ENCODE data around the gene ZBTB44. TPM values are rescaled to one million over a fixed set of nuclear protein-coding genes. Genes with fewer than 3 reads are reported as not detected.
"Not testable (repeated sequence)": the region's sequence is repeated elsewhere in the genome, so short reads cannot be mapped to it uniquely, and the experiment has no call there.

ZBTB44 gene
- total RNA-seq, 1 experiment from 2014 or later, result 23.8 TPM

GRCh38 chr11:130199792-130200191 is 114.9 kb downstream of the ZBTB44 start:
- no peak for DNase-seq (ENCODE audit: low spot score)

DNA sequence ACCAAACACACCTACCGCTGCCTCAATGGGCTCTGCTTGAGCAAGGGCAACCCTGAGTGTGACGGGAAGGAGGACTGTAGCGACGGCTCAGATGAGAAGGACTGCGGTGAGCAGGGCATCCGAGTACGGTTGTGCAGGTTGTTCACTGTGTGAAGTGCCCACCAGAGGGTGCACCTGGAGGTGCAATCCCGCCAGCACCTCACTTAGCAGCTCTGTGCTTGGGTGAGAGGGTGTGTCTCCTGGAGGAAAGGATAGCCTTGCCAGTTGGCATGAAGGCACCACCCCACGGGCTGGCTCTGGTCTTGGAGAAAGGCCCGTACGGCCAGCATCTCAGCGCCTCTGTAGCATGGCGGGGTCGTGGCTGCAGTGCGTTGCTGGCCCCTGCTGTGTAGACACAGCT is 115.8 kb downstream of the ZBTB44 start:
- no peak for DNase-seq (ENCODE audit: low spot score)

GRCh38 chr11:130198292-130198691 is 116.4 kb downstream of the ZBTB44 start:
- DNase-seq (ENCODE audit: low spot score), result no peak

DNA sequence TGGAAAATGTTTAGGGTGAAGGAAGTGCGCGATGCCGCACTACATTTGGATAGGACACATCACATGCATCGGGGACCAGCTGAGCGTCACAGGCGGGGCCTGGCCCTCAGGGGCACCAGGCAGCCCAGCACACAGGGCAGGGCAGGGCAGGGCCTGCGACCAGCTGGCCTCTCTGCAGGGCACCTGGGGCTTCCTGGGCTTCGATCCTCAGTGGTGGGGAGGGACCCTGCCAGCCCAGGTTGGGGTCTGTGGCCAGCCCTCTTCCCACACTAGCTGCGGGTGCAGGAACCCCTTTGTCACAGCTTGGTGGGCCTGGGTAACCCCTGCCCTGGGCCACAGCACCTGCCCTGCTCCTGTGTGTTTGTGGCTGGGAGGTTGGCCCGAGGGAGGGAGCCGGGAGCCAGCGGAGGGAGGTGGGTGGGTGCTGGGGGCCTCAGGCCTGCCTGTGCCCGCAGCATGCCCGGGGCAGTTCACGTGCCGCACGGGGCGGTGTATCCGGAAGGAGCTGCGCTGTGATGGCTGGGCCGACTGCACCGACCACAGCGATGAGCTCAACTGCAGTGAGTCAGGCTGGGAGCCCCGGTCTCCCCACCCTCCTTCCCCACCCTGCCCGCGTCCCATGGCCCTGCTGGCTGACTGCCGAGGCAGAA is 117.2 kb downstream of the ZBTB44 start:
- DNase-seq (ENCODE audit: low spot score), result peak; percentile 79

DNA sequence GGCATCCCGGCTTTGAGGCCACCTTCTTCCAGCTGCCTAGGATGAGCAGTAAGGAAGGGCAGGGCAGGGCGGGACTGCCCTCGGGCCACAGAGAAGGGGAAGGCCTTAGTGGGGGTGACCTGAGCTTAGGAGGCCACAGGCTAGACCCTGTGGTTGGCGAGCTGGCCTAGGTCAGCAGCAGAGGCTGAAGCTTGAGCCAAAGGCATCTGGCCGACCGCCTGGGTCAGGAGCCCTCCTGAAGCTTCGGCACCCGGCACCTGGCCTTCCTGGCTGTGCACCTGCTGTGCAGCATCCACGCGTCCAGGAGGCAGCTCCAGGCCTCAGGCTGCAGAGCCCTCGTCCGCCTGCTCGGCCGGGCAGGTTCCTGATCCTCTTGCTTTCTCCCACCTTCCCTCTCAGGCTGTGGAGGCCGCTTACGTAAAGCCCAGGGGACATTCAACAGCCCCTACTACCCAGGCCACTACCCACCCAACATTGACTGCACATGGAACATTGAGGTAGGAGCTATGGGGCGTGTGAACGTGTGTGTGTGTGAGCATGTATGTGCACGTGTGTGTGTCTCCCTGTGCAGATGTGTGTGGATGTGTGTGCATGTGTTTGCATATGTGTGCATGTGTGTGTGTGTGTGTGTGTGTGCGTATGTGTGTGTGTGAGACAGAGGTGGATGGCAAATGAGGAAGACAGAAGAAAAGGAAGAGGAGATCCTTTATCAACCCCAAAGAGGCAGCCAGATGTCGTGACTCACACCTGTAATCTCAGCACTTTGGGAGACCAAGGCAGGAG is 120.3 kb downstream of the ZBTB44 start:
- no peak for DNase-seq (ENCODE audit: low spot score)

DNA sequence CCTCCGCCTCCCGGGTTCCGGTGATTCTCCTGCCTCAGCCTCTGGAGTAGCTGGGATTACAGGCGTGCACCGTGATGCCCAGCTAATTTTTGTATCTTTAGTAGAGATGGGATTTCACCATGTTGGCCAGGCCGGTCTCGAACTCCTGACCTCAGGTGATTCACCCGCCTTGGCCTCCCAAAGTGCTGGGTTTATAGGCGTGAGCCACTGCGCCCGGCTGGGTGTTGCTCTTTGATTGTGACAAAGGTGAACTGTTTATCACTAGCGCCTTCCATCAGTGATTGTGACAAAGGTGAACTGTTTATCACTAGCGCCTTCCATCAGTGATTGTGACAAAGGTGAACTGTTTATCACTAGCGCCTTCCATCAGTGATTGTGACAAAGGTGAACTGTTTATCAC is 121.2 kb downstream of the ZBTB44 start:
- DNase-seq (ENCODE audit: low spot score), result not testable (repeated sequence)

- DNase-seq (ENCODE audit: low spot score), result no peak
Measured at GRCh38 chr11:130192845-130193267, 121.9 kb downstream of the ZBTB44 start.

GRCh38 chr11:130191896-130192295 is 122.8 kb downstream of the ZBTB44 start:
- no peak for DNase-seq (ENCODE audit: low spot score)

- DNase-seq (ENCODE audit: low spot score), result no peak
Measured at GRCh38 chr11:130190371-130190881, 124.3 kb downstream of the ZBTB44 start.

- no peak for DNase-seq (ENCODE audit: low spot score)
Measured at GRCh38 chr11:130189492-130190210, 125.1 kb downstream of the ZBTB44 start.

GRCh38 chr11:130188585-130189347 is 126.0 kb downstream of the ZBTB44 start:
- no peak for DNase-seq (ENCODE audit: low spot score)

GRCh38 chr11:130188047-130188446 is 126.7 kb downstream of the ZBTB44 start:
- no peak for DNase-seq (ENCODE audit: low spot score)

GRCh38 chr11:130187096-130187495 is 127.6 kb downstream of the ZBTB44 start:
- no peak for DNase-seq (ENCODE audit: low spot score)

DNA sequence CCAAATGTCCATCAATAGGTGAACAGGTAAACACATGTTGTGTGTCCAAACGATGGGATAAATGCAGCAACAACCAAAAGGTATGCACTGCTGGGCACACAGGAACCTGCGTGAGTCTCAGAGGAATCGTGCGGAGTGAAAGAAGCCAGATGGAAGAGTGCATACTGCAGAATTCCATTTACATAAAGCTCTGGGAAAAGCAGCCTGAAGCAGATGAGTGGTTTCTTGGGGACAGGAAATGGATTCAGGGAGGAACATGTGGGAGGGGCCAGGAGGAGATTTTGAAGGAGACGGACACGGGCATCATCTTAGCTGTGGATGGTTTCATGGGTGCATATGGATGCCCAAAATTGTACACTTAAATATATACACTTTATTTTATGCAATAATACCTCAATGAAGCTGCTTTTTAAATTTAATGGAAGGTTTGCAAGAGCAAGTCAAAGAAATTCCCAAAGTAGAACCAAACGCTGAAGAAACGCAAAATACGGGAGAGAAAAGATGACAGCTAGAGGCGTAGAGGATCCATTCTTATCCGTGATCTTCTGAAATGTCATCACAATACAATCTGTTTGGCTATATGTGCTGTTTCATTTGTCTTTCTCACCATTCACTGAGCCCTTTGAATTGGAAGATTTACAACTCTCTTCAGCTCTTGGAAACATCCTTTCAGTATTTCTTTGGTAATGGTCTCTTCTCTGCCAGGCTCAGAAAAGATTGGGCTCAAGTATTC is 130.7 kb downstream of the ZBTB44 start:
- DNase-seq (ENCODE audit: low spot score), result no peak

GRCh38 chr11:130181295-130182272 is 133.1 kb downstream of the ZBTB44 start:
- DNase-seq (ENCODE audit: low spot score), result peak; percentile 29

DNA sequence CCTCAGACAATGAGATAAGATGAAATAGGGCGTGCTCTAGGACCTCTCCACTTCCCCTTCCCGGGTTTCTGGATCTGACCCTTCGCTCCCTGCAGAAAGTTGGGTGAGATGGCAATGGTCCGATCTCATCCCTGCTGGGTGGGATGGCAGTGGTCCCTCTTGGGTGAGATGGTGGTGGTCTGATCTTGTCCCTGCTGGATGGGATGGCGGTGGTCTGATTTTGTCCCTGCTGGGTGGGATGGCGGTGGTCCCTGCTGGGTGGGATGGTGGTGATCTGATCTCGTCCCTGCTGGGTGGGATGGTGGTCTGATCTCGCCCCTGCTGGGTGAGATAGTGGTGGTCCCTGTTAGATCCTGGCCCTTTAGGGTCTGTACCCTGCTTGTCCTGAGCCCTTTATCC is 133.8 kb downstream of the ZBTB44 start:
- no peak for DNase-seq (ENCODE audit: low spot score)

DNA sequence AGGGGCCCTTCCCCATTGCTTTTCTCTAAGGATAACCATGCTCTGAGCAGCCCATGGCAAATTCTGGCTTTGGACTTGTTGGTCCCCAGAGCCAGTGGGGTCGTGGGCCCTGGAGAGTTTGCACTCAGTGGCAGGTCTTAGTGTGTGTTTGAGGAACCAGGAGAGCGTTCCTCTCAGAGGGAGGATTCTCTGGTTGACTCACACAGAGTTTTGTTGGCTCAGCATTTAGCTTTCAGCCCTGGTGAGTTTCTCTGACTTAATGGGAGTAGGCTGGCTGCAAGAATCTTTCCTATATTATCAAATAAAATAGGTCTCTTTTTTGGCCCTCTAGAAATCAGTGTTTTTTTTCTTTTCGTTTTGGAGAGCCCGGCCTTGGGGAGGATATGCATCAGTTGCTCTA is 134.2 kb downstream of the ZBTB44 start:
- no peak for DNase-seq (ENCODE audit: low spot score)

GRCh38 chr11:130179396-130180306 is 135.1 kb downstream of the ZBTB44 start:
- DNase-seq (ENCODE audit: low spot score), result no peak
